CD8-positive, alpha-beta memory T cell (primary cell): ENCODE results near the gene OBSL1. TPM values are rescaled to one million over a fixed set of nuclear protein-coding genes. Genes with fewer than 3 reads are reported as not detected.

Experiments
- CTCF ChIA-PET: fragments of 350-600 bp; sonication (Branson Sonifier 250); formaldehyde crosslinking; loops from one replicate; lab custom pipeline; 2021; ENCODE audit warnings: antibody characterized with exemption; lab: Charles Lee
- POLR2A ChIA-PET: fragments of 350-600 bp; sonication (Branson Sonifier 250); formaldehyde crosslinking; loops from one replicate; lab custom pipeline; 2021; ENCODE audit warnings: antibody characterized with exemption; lab: Charles Lee
- DNase-seq, 5 donors: peaks; one replicate each; pipeline versions ENCODE4 v3.0.0 to v3.0.0-alpha.2; 2020 to 2022; ENCODE audit warnings: mixed read lengths in 1 of 5
- H3K27ac ChIP-seq: one replicate; pipeline ENCODE4 v1.7.0; 2013; ENCODE audit warnings: low read depth, mild to moderate bottlenecking, low read length, moderate library complexity
- H3K27me3 ChIP-seq: 2 replicates; pipeline ENCODE4 v1.7.0; 2013; ENCODE audit warnings: low read length, mild to moderate bottlenecking; ENCODE audit not compliant: insufficient read depth, poor library complexity, severe bottlenecking
- H3K36me3 ChIP-seq: 2 replicates; pipeline ENCODE4 v1.7.0; 2013; ENCODE audit warnings: mild to moderate bottlenecking, low read length, moderate library complexity; ENCODE audit not compliant: insufficient read depth
- H3K4me1 ChIP-seq: 2 replicates; pipeline ENCODE4 v1.7.0; 2013; ENCODE audit warnings: mild to moderate bottlenecking, low read length, moderate library complexity; ENCODE audit not compliant: insufficient read depth
- H3K4me3 ChIP-seq: 2 replicates; pipeline ENCODE4 v1.7.0; 2013; ENCODE audit warnings: mild to moderate bottlenecking, low read length
- H3K9me3 ChIP-seq: 2 replicates; pipeline ENCODE4 v1.7.0; 2013; ENCODE audit warnings: mild to moderate bottlenecking, low read length
- H3K27ac Mint-ChIP-seq, 8 donors: one replicate each; pipeline ENCODE4 v1.8.0; 2020 to 2021; ENCODE audit warnings: mixed read lengths in 8 of 8, mild to moderate bottlenecking in 6 of 8, inconsistent platforms in 3 of 8, moderate library complexity in 3 of 8
- H3K27me3 Mint-ChIP-seq, 2 donors: one replicate each; pipeline ENCODE4 v1.8.0; 2020 to 2021; ENCODE audit warnings: mixed read lengths in 2 of 2, mild to moderate bottlenecking in 1 of 2, moderate library complexity in 1 of 2
- H3K36me3 Mint-ChIP-seq, 3 donors: one replicate each; pipeline ENCODE4 v1.8.0; 2020 to 2021; ENCODE audit warnings: mixed read lengths in 3 of 3, inconsistent platforms in 1 of 3, mild to moderate bottlenecking in 1 of 3
- H3K4me1 Mint-ChIP-seq, 3 donors: one replicate each; pipeline ENCODE4 v1.8.0; 2020 to 2021; ENCODE audit warnings: mixed read lengths in 3 of 3, inconsistent platforms in 1 of 3, mild to moderate bottlenecking in 1 of 3
- H3K4me3 Mint-ChIP-seq, 7 donors: one replicate each; pipeline ENCODE4 v1.8.0; 2020 to 2021; ENCODE audit warnings: mixed read lengths in 7 of 7, mild to moderate bottlenecking in 6 of 7, moderate library complexity in 4 of 7, inconsistent platforms in 2 of 7
- H3K9me3 Mint-ChIP-seq, 5 donors: one replicate each; pipeline ENCODE4 v1.8.0; 2020 to 2022; ENCODE audit warnings: mixed read lengths in 5 of 5, mild to moderate bottlenecking in 3 of 5, moderate library complexity in 2 of 5, inconsistent platforms in 1 of 5
- polyA plus RNA-seq: library from polyadenylated mRNA; unstranded; fragments of 300-500 nt; fragmentation: Illumina TruSeq; gene quantifications from one replicate; pipeline ENCODE4 v1.2.3, GENCODE V29; 2021
- total RNA-seq, 2 experiments: library from RNA; stranded (reverse); gene quantifications; one replicate each; pipeline ENCODE4 v1.2.3, GENCODE V29; 2021

Gene OBSL1
- total and polyA plus RNA-seq, 3 experiments from 2014 or later, result 0.48 to 0.69 TPM; not detected in 1

- Mint-ChIP-seq H3K9me3 (no peaks in the 10 kb centered on the region), H3K36me3 (peaks cover 0 to 12% (median 2%) of the 10 kb centered on the region in 3 donors), H3K27ac (no peak overlapping the region), H3K4me3 (no peak overlapping the region), H3K27me3 (peaks cover 1 to 10% of the 10 kb centered on the region in 2 donors), H3K4me1 (peaks cover 13 to 19% (median 16%) of the 10 kb centered on the region in 3 donors)
- CTCF ChIA-PET, result interaction anchor here (2.1 to 6.7 kb wide), 2 partner anchors 7 to 42 kb away, joined by 8 to 44 read pairs; a partner anchor contains a TSS
- Histone ChIP-seq H3K9me3 (no peaks in the 10 kb centered on the region), H3K27ac (no peak overlapping the region), H3K27me3 (no peaks in the 10 kb centered on the region), H3K36me3 (no peaks in the 10 kb centered on the region), H3K4me3 (no peak overlapping the region), H3K4me1 (peaks cover 17% of the 10 kb centered on the region)
- POLR2A ChIA-PET, result no interaction called here
- no peak for DNase-seq
These were observed 33.5 kb downstream of the OBSL1 start for GRCh38 chr2:219537657-219538488.

GRCh38 chr2:219536967-219537366 lies 34.4 kb downstream of the OBSL1 start:
- Mint-ChIP-seq H3K36me3 (peaks cover 0 to 12% (median 2%) of the 10 kb centered on the region in 3 donors), H3K9me3 (no peaks in the 10 kb centered on the region), H3K4me3 (no peak overlapping the region), H3K4me1 (peaks cover 5 to 10% (median 7%) of the 10 kb centered on the region in 3 donors), H3K27me3 (peaks cover 1 to 15% of the 10 kb centered on the region in 2 donors), H3K27ac (peak overlapping the region in 1 of 8 donors; percentile 32)
- Histone ChIP-seq H3K27ac (no peak overlapping the region), H3K27me3 (no peaks in the 10 kb centered on the region), H3K4me3 (no peak overlapping the region), H3K9me3 (no peaks in the 10 kb centered on the region), H3K36me3 (no peaks in the 10 kb centered on the region), H3K4me1 (peaks cover 8% of the 10 kb centered on the region)
- ChIA-PET POLR2A (no interaction called here), CTCF (interaction anchor here (2.1 kb wide), 1 partner anchor 41 kb away, joined by 8 read pairs; a partner anchor contains a TSS)
- DNase-seq, result no peak

- ChIA-PET POLR2A (no interaction called here), CTCF (interaction anchor here (2.1 kb wide), 1 partner anchor 41 kb away, joined by 8 read pairs; a partner anchor contains a TSS)
- Mint-ChIP-seq H3K36me3 (peaks cover 0 to 12% (median under 1%) of the 10 kb centered on the region in 3 donors), H3K4me1 (peaks cover 4 to 5% (median 4%) of the 10 kb centered on the region in 3 donors), H3K27ac (no peak overlapping the region), H3K27me3 (peaks cover 0 to 19% of the 10 kb centered on the region in 2 donors), H3K4me3 (no peak overlapping the region), H3K9me3 (no peaks in the 10 kb centered on the region)
- DNase-seq, result no peak
- no peaks in the 10 kb centered on the region for H3K27me3 ChIP-seq
- peaks cover 3% of the 10 kb centered on the region for H3K4me1 ChIP-seq
- H3K4me3 ChIP-seq, result no peak overlapping the region
- no peaks in the 10 kb centered on the region for H3K36me3 ChIP-seq
- H3K9me3 ChIP-seq, result no peaks in the 10 kb centered on the region
- no peak overlapping the region for H3K27ac ChIP-seq
These were observed 34.9 kb downstream of the OBSL1 start for GRCh38 chr2:219536425-219536824.

- Mint-ChIP-seq H3K27me3 (peaks cover 9 to 42% of the 10 kb centered on the region in 2 donors), H3K4me3 (peak overlapping the region in 1 of 7 donors; percentile 51), H3K4me1 (peaks cover 0 to 4% (median 0%) of the 10 kb centered on the region in 3 donors), H3K9me3 (no peaks in the 10 kb centered on the region), H3K36me3 (peaks cover 0 to 3% (median 0%) of the 10 kb centered on the region in 3 donors), H3K27ac (peak overlapping the region in 1 of 8 donors; percentile 75)
- DNase-seq, result no peak
- peaks cover 16% of the 10 kb centered on the region for H3K27me3 ChIP-seq
- H3K27ac ChIP-seq, result no peak overlapping the region
- H3K9me3 ChIP-seq, result no peaks in the 10 kb centered on the region
- peaks cover 4% of the 10 kb centered on the region for H3K4me1 ChIP-seq
- H3K36me3 ChIP-seq, result no peaks in the 10 kb centered on the region
- H3K4me3 ChIP-seq, result no peak overlapping the region
- CTCF ChIA-PET, result interaction anchor here (0.7 to 6.0 kb wide), 2 partner anchors 7 to 58 kb away, joined by 3 to 44 read pairs; partner anchors contain the start of genes CHPF and TMEM198
- POLR2A ChIA-PET, result interaction anchor here (0.5 kb wide), 1 partner anchor 142 kb away, joined by 3 read pairs; no protein-coding TSS in a partner anchor
These were observed 37.2 kb downstream of the OBSL1 start for GRCh38 chr2:219533930-219534661.

GRCh38 chr2:219532378-219532649 lies 39.0 kb downstream of the OBSL1 start:
- H3K27ac Mint-ChIP-seq, result no peak overlapping the region
- CTCF ChIA-PET, result interaction anchor here (0.8 to 7.4 kb wide), 7 partner anchors 9 to 130 kb away, joined by 3 to 102 read pairs (median 4); partner anchors contain the start of genes CHPF, GMPPA and TMEM198

GRCh38 chr2:219531639-219532377 lies 39.5 kb downstream of the OBSL1 start:
- H3K4me3 Mint-ChIP-seq, result no peak overlapping the region
- DNase-seq, result no peak
- peaks cover 0 to 4% (median 0%) of the 10 kb centered on the region in 3 donors for H3K4me1 Mint-ChIP-seq
- no peak overlapping the region for H3K4me3 ChIP-seq
- H3K36me3 Mint-ChIP-seq, result no peaks in the 10 kb centered on the region
- H3K27ac ChIP-seq, result no peak overlapping the region
- no peaks in the 10 kb centered on the region for H3K9me3 Mint-ChIP-seq
- peaks cover 16% of the 10 kb centered on the region for H3K27me3 ChIP-seq
- H3K9me3 ChIP-seq, result no peaks in the 10 kb centered on the region
- ChIA-PET POLR2A (no interaction called here), CTCF (interaction anchor here (0.8 to 7.4 kb wide), 14 partner anchors 10 to 550 kb away, joined by 3 to 102 read pairs (median 4); partner anchors contain the start of genes CHPF, GMPPA, STK11IP and TMEM198)
- no peaks in the 10 kb centered on the region for H3K36me3 ChIP-seq
- H3K27ac Mint-ChIP-seq, result peak overlapping the region in 1 of 8 donors; percentile 69
- H3K4me1 ChIP-seq, result peaks cover 4% of the 10 kb centered on the region
- H3K27me3 Mint-ChIP-seq, result peaks cover 20 to 62% of the 10 kb centered on the region in 2 donors

More at GRCh38 chr2:219532378-219532649, 39.0 kb downstream of the OBSL1 start:
- Histone ChIP-seq H3K4me1 (peaks cover 4% of the 10 kb centered on the region), H3K4me3 (no peak overlapping the region), H3K9me3 (no peaks in the 10 kb centered on the region), H3K27me3 (peaks cover 16% of the 10 kb centered on the region), H3K36me3 (no peaks in the 10 kb centered on the region), H3K27ac (no peak overlapping the region)
- Mint-ChIP-seq H3K4me1 (peaks cover 0 to 4% (median 0%) of the 10 kb centered on the region in 3 donors), H3K4me3 (no peak overlapping the region), H3K27me3 (peaks cover 20 to 57% of the 10 kb centered on the region in 2 donors), H3K9me3 (no peaks in the 10 kb centered on the region), H3K36me3 (no peaks in the 10 kb centered on the region)
- POLR2A ChIA-PET, result no interaction called here
- DNase-seq, result no peak
